Astrocyte of the spinal cord (primary cell): ENCODE data around the gene PARD3B.

Source experiments
- DNase-seq: peaks from one replicate; pipeline ENCODE4 v3.0.0; 2011; ENCODE audit warnings: low read depth, low spot score
- H3K4me3 ChIP-seq: 2 replicates; pipeline ENCODE4 v1.5.1; 2011; ENCODE audit warnings: low read depth, mild to moderate bottlenecking, low read length, moderate library complexity
- in situ Hi-C: cut with HindIII; loops from 2 replicates; pipeline ENCODE4 v1.10.0; 2017; ENCODE audit warnings: low sequenced_read_pairs
- TF ChIP-seq, protein P1 (sequence below): IDR thresholded peaks from 2 replicates; pipeline ENCODE4 v1.5.1; 2012; ENCODE audit warnings: low read depth, mild to moderate bottlenecking, low read length, inconsistent platforms

PARD3B gene

DNA sequence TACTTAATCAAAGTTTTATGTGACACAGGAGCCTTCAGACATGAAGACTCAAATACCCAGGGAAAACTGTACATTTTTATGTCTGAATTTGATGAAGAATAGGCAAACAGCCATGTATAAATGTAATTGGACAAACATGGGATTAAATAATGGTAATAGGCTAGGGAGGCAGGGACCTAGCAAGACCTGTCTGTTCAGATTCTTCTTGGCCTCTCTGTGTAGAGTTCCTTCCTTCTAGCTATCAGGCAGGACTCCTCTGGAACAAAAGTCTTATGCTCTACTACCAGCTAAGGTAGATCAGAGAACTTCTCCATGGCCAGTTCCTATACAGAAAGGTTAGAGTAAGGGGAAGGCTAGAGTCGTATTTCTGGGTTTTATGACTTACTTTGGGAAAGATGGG, 9.5 kb upstream of the PARD3B start:
- no peak for DNase-seq
- H3K4me3 ChIP-seq, result no peak overlapping the region
- in situ Hi-C loops, result no loop called here
- TF ChIP-seq, protein P1, sequence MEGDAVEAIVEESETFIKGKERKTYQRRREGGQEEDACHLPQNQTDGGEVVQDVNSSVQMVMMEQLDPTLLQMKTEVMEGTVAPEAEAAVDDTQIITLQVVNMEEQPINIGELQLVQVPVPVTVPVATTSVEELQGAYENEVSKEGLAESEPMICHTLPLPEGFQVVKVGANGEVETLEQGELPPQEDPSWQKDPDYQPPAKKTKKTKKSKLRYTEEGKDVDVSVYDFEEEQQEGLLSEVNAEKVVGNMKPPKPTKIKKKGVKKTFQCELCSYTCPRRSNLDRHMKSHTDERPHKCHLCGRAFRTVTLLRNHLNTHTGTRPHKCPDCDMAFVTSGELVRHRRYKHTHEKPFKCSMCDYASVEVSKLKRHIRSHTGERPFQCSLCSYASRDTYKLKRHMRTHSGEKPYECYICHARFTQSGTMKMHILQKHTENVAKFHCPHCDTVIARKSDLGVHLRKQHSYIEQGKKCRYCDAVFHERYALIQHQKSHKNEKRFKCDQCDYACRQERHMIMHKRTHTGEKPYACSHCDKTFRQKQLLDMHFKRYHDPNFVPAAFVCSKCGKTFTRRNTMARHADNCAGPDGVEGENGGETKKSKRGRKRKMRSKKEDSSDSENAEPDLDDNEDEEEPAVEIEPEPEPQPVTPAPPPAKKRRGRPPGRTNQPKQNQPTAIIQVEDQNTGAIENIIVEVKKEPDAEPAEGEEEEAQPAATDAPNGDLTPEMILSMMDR, result no peak

DNA sequence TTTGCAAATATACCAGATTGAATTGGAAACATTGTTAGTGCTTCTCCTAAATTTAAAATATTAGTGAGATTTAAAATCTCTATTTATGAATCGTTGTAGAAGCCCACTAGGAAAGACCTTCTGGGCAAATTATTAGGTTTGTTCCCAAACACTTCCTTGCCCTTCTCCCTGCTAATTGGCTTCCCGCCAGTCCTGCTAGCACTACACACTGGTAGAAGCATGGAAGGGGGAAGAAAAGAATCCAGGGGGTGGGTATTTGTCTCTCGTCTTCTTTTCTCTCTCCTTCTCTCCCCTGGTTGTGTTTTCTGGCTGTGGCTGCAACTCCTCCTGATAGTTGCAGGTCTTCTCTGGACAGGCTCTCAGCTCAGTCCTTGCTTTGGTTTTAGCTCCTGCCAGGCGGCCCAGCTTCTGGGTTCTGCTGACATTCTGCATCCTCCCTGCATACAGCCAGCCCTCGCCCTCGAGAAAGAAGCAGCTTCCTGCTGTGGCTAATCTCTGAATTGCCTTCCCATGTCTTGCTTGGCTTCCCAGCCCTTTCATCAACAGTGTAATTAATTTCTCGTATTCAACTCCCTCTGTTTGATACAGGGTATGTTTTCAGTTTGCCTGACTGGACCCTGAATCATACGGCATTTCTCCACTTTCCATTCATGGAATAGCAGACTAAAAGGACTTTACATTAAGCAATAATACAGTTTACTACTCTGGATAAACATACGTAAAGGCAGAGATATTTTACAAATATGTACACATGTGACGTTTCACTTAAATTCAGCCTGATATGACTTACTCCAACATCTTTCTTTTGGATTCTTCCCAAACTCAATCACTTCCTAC, 6.9 kb upstream of the PARD3B start:
- peak; percentile 33 for DNase-seq
- in situ Hi-C loops, result no loop called here
- peak overlapping the region; percentile 1 for H3K4me3 ChIP-seq
- TF ChIP-seq, protein P1, result no peak

DNA sequence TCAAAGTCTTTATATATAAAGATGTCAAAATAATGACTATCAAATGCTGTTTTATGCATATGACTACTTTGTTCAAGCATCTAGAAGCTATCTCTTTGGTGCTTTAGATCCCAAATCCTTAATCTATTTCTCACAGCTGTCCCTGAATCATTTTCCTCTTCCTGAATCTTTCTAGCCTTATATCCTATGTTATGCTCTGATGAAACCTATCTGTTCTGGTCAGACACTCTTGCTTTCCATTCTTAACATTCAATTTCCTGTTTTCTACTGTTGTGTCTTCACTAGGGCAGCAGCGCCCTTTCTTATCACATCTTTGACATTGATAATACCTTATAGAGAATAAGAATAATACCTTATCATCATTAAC, 6.3 kb upstream of the PARD3B start:
- DNase-seq, result no peak
- H3K4me3 ChIP-seq, result no peak overlapping the region

DNA sequence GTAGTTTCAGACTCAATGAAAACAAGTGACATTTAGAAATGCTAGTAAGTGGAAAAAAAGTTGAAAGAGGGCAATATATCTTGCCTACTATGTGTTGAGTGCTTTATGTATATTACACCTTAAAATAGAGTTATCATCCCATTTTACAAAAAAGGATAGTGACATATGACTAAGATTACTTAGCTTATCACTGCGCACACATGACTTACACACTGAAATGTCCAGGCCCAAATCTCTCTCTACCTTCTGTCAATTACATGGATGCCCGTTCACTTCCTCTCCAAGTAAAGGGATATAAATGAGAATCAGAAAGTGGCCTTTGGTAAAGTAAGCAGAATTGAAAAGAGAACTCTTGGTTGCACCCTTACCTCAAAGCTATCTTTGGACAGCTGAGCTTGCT, 3.6 kb upstream of the PARD3B start:
- H3K4me3 ChIP-seq, result no peak overlapping the region
- no peak for DNase-seq
- in situ Hi-C loops, result no loop called here
- TF ChIP-seq, protein P1, result no peak

More for the DNA sequence above, 6.3 kb upstream of the PARD3B start:
- in situ Hi-C loops, result no loop called here
- TF ChIP-seq, protein P1, result no peak

DNA sequence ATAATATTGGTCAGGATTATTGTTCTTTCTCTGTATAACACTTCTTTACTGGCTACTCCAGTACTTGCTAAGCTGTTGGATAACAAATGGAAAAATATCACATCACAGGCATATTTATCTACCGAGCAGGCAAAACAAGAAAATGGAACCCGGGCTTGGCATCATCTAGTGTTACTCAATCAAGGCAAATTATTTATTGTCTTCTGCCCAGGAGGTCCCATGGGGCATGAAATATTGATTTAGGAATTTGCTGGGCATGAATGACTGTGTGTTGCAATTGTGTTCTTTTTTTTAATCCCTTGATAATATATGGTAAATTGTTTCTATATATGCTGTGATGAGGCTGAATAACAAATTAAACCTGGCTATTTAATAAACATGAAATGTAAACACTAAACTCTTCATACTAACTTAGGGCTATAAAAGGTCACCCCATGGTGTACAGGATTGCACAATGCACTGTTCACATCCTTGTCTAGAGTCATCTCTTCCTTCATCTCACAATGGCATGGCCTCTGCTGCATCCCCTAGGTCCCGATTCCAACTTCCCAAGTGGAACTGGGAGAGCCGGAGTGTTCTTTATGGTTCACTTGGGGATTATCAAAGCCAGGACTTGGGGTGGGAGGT, 2.2 kb upstream of the PARD3B start:
- no peak overlapping the region for H3K4me3 ChIP-seq
- TF ChIP-seq, protein P1, result no peak
- DNase-seq, result no peak
- in situ Hi-C loops, result no loop called here

DNA sequence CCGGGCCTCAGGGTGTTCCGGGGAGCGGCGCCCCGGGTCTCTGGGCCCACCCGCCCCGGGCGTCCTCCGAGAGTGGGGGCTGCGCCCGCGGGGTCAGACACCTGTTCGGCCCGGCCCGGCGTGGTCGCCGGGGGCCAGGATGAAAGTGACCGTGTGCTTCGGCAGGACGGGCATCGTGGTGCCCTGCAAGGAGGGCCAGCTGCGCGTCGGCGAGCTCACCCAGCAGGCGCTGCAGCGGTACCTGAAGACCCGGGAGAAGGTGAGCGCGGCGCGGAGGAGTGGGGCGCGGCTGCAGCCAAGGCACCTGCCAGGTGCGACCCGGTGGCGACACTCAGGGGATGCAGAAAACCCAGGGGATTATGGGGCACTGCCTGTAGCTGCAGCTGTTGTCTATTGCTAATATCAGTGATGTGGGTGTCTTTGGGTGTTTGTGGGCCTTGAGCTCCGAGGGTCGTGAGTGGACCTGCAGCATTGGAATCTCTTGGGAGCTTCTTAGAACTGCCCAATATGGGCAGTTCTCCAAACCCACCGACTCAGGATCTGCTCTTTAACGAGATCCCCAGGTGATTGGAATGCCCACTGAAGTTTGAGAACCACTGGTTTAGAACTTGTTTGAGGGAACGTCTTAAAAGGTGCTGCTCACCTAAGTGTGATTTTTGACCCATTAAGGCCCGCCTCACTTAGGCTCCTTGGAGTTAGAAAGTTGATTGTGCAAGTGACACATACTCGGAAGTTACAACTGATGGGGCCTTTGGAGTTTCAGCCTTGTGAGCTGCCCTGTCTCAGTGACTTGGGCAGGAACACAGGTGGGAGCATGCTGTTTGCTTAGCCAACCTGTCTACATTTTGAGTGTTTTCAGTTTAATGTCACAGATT, 823 bp downstream of the PARD3B start:
- no peak for DNase-seq
- in situ Hi-C loops, result no loop called here
- TF ChIP-seq, protein P1, result no peak

More for the DNA sequence above, 823 bp downstream of the PARD3B start:
- peak overlapping the region; percentile 56 for H3K4me3 ChIP-seq
